GM18526 (cell line): ENCODE measurements around the gene KIR3DL3.
"Not testable (repeated sequence)": the region's sequence is repeated elsewhere in the genome, so short reads cannot be mapped to it uniquely, and the experiment has no call there.

ENCODE experiments used
- POLR2A ChIP-seq: IDR thresholded peaks from 3 replicates; pipeline ENCODE4 v1.6.1; 2011; ENCODE audit not compliant: insufficient read length; ENCODE audit errors: extremely low read depth

Gene KIR3DL3

DNA sequence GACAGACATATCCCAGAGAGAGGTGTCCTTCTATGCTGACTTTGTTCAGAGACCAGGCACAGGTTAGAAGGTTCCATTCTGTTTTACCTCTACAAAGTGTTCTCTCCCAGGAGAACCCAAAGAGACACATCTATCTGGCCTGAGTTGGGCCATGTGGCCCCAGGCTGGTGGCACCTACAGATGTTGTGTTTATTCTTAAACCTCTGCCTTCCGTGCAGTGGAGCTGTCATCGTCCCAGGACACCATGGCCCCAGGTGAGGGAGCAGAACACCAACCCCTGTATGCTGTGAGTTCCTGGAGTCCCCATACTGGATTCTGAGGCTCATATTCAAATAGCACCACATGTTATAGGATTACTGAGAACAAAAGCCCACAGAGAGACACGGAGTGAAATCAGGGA, 3.9 kb downstream of the KIR3DL3 start:
- no peak for TF ChIP-seq POLR2A

DNA sequence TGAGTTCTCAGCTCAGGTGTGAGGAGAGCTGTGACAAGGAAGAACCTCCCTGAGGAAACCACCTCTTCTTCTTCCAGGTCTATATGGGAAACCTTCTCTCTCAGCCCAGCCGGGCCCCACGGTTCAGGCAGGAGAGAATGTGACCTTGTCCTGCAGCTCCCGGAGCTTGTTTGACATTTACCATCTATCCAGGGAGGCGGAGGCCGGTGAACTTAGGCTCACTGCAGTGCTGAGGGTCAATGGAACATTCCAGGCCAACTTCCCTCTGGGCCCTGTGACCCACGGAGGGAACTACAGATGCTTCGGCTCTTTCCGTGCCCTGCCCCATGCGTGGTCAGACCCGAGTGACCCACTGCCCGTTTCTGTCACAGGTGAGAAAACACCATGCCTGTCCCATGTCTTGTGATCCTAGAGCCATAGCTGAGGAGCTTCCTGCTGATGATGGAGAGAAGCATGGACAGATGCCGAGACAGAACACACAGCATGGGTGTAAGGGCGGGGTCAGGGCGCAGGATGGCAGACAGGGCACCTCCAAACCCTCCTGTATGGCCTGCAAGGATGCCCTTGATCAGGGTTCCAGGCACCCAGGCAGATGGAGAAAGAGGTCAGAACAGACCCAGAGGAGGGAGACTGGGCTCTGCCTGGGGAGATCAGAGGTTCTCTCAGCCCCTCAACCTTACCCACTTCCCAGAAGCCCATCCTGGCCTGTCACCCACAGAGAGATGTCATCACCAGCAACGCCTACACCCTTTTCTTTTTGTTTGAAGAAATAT, 5.4 kb downstream of the KIR3DL3 start:
- no peak for TF ChIP-seq POLR2A

- TF ChIP-seq POLR2A: no peak
Measured at GRCh38 chr19:54731191-54731590, 6.9 kb downstream of the KIR3DL3 start.

- TF ChIP-seq POLR2A: not testable (repeated sequence)
Measured at GRCh38 chr19:54738306-54738705, 14.1 kb downstream of the KIR3DL3 start, which contains the start of gene KIR2DL3. TSS of gene KIR2DL3 (plus strand) at chr19:54738513. CDS start at chr19:54738546, 33 bp downstream.

- TF ChIP-seq POLR2A: no peak
Measured at GRCh38 chr19:54738715-54739114, 14.5 kb downstream of the KIR3DL3 start.

- no peak for TF ChIP-seq POLR2A
Measured at GRCh38 chr19:54739587-54740497, 15.6 kb downstream of the KIR3DL3 start.

- not testable (repeated sequence) for TF ChIP-seq POLR2A
Measured at GRCh38 chr19:54769646-54770045, 45.4 kb downstream of the KIR3DL3 start, which contains the start of gene KIR2DL1. TSS of gene KIR2DL1 (plus strand) at chr19:54769793. CDS start at chr19:54769851, 58 bp downstream.
